ENCODE data around the gene MRPS25.

MRPS25 gene

GRCh38 chr3:15065550-15066007 is 464 bp upstream of the MRPS25 start:
- TF ChIP-seq CREB1 (IDR thresholded peaks at IDR 0.05; ENCODE audit: low read depth) (no peak), CEBPB (IDR thresholded peaks at IDR 0.05) (no peak), ZBTB7A (IDR thresholded peaks at IDR 0.05; ENCODE audit: low read depth) (no peak), EGR1 (IDR thresholded peaks at IDR 0.05) (no peak), USF1 (IDR thresholded peaks at IDR 0.05) (no peak), TCF12 (IDR thresholded peaks at IDR 0.05; ENCODE audit: low read depth) (no peak), RAD21 (IDR thresholded peaks at IDR 0.05; ENCODE audit: low read depth) (no peak), TAF1 (IDR thresholded peaks at IDR 0.05; ENCODE audit: low read depth) (no peak), YY1 (IDR thresholded peaks at IDR 0.05; ENCODE audit: low read depth) (no peak), EP300 (IDR thresholded peaks at IDR 0.05; ENCODE audit: borderline replicate concordance) (no peak), NFIC (IDR thresholded peaks at IDR 0.05) (no peak), FOXM1 (IDR thresholded peaks at IDR 0.05; ENCODE audit: borderline replicate concordance, low read depth) (no peak), TEAD4 (IDR thresholded peaks at IDR 0.05) (no peak)
- TF ChIP-seq, protein P1, sequence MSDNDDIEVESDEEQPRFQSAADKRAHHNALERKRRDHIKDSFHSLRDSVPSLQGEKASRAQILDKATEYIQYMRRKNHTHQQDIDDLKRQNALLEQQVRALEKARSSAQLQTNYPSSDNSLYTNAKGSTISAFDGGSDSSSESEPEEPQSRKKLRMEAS (IDR thresholded peaks at IDR 0.05): no peak
- TF ChIP-seq, protein P2, sequence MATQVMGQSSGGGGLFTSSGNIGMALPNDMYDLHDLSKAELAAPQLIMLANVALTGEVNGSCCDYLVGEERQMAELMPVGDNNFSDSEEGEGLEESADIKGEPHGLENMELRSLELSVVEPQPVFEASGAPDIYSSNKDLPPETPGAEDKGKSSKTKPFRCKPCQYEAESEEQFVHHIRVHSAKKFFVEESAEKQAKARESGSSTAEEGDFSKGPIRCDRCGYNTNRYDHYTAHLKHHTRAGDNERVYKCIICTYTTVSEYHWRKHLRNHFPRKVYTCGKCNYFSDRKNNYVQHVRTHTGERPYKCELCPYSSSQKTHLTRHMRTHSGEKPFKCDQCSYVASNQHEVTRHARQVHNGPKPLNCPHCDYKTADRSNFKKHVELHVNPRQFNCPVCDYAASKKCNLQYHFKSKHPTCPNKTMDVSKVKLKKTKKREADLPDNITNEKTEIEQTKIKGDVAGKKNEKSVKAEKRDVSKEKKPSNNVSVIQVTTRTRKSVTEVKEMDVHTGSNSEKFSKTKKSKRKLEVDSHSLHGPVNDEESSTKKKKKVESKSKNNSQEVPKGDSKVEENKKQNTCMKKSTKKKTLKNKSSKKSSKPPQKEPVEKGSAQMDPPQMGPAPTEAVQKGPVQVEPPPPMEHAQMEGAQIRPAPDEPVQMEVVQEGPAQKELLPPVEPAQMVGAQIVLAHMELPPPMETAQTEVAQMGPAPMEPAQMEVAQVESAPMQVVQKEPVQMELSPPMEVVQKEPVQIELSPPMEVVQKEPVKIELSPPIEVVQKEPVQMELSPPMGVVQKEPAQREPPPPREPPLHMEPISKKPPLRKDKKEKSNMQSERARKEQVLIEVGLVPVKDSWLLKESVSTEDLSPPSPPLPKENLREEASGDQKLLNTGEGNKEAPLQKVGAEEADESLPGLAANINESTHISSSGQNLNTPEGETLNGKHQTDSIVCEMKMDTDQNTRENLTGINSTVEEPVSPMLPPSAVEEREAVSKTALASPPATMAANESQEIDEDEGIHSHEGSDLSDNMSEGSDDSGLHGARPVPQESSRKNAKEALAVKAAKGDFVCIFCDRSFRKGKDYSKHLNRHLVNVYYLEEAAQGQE (IDR thresholded peaks at IDR 0.05; ENCODE audit: low read depth): no peak

DNA sequence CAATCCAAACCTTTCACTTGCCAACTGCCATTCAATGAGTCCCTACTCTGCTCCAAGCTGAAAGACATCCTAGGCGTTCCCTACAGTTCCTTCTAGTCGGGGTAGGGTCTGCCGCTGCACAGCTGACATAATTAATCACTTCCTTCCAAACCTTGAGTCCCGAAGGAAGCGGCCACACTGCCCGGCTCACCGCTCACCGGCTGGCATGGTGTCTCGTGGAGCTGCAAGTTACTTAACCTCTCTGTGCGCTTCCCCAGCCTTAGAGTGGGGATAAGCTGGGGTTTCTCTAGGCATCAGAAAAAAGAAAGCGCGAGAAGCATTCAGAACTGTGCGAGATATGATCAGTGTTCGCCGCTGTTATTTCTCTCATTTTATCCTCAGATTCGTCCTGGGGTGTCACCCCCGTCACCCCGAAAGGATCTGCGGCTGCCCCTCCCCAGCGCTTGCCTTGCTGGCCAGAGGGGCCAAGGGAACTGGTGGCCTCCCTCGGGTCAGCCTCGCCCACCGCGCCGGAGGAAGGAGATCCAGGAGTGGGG is 748 bp downstream of the MRPS25 start:
- TF ChIP-seq YY1 (IDR thresholded peaks at IDR 0.05; ENCODE audit: low read depth) (no peak), TCF12 (IDR thresholded peaks at IDR 0.05; ENCODE audit: low read depth) (no peak), EGR1 (IDR thresholded peaks at IDR 0.05) (no peak), USF1 (IDR thresholded peaks at IDR 0.05) (no peak), TAF1 (IDR thresholded peaks at IDR 0.05; ENCODE audit: low read depth) (no peak), CREB1 (IDR thresholded peaks at IDR 0.05; ENCODE audit: low read depth) (no peak), FOXM1 (IDR thresholded peaks at IDR 0.05; ENCODE audit: borderline replicate concordance, low read depth) (no peak), NFIC (IDR thresholded peaks at IDR 0.05) (no peak), ZBTB7A (IDR thresholded peaks at IDR 0.05; ENCODE audit: low read depth) (no peak), TEAD4 (IDR thresholded peaks at IDR 0.05) (no peak), EP300 (IDR thresholded peaks at IDR 0.05; ENCODE audit: borderline replicate concordance) (no peak), CEBPB (IDR thresholded peaks at IDR 0.05) (no peak), RAD21 (IDR thresholded peaks at IDR 0.05; ENCODE audit: low read depth) (no peak)
- TF ChIP-seq, protein P1 (IDR thresholded peaks at IDR 0.05): no peak
- TF ChIP-seq, protein P2 (IDR thresholded peaks at IDR 0.05; ENCODE audit: low read depth): no peak

GRCh38 chr3:15063656-15064286 is 1.3 kb downstream of the MRPS25 start:
- TF ChIP-seq TAF1 (IDR thresholded peaks at IDR 0.05; ENCODE audit: low read depth) (no peak), NFIC (IDR thresholded peaks at IDR 0.05) (no peak), YY1 (IDR thresholded peaks at IDR 0.05; ENCODE audit: low read depth) (no peak), EP300 (IDR thresholded peaks at IDR 0.05; ENCODE audit: borderline replicate concordance) (no peak), ZBTB7A (IDR thresholded peaks at IDR 0.05; ENCODE audit: low read depth) (no peak), EGR1 (IDR thresholded peaks at IDR 0.05) (no peak), TCF12 (IDR thresholded peaks at IDR 0.05; ENCODE audit: low read depth) (no peak), TEAD4 (IDR thresholded peaks at IDR 0.05) (no peak), CEBPB (IDR thresholded peaks at IDR 0.05) (no peak)
- TF ChIP-seq, protein P2 (IDR thresholded peaks at IDR 0.05; ENCODE audit: low read depth): no peak
- TF ChIP-seq, protein P1 (IDR thresholded peaks at IDR 0.05): no peak
